Fibroblast of the aortic adventitia (primary cell): ENCODE data around the gene DPT. TPM values are rescaled to one million over a fixed set of nuclear protein-coding genes. Genes with fewer than 3 reads are reported as not detected.

Experiments
- DNase-seq: peaks from one replicate; pipeline ENCODE4 v3.0.0-alpha.2; 2010; ENCODE audit warnings: low read depth
- H3K4me3 ChIP-seq: 2 replicates; pipeline ENCODE4 v1.5.1; 2011; ENCODE audit warnings: low read depth, mild to moderate bottlenecking, control low read depth, low read length, moderate library complexity
- total RNA-seq: library from RNA; depleted of rRNA; stranded (reverse); fragments of >200 nt; gene quantifications from 2 replicates; pipeline ENCODE4 v1.2.3, GENCODE V29; 2012; ENCODE audit warnings: low replicate concordance
- TF ChIP-seq, protein P1 (sequence below): IDR thresholded peaks from 2 replicates; pipeline ENCODE4 v1.5.1; 2011; ENCODE audit warnings: mild to moderate bottlenecking, low read length, control low read depth, inconsistent platforms; ENCODE audit not compliant: insufficient read depth

DPT gene
- total RNA-seq, 1 donor: 8.8 TPM

DNA sequence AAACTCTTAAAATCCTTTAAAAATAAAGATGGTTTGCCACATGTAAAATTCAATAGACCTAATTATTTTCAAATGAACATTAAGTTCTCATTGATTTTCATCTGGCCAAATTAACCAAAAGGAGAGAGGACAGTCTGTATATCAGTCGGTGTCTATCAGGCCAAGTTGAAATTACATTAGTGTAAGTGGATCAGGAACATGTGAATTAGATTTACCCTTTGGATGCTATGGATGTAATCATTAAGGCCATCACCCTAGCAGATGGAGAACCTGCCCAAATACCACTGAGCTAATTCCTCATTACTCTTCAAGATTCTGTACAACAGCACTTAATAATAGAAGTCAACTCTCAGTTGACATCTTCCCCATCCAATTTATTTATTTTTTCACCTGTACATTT lies 29.5 kb upstream of the DPT start:
- DNase-seq: no peak
- H3K4me3 ChIP-seq: no peak overlapping the region
- TF ChIP-seq, protein P1, sequence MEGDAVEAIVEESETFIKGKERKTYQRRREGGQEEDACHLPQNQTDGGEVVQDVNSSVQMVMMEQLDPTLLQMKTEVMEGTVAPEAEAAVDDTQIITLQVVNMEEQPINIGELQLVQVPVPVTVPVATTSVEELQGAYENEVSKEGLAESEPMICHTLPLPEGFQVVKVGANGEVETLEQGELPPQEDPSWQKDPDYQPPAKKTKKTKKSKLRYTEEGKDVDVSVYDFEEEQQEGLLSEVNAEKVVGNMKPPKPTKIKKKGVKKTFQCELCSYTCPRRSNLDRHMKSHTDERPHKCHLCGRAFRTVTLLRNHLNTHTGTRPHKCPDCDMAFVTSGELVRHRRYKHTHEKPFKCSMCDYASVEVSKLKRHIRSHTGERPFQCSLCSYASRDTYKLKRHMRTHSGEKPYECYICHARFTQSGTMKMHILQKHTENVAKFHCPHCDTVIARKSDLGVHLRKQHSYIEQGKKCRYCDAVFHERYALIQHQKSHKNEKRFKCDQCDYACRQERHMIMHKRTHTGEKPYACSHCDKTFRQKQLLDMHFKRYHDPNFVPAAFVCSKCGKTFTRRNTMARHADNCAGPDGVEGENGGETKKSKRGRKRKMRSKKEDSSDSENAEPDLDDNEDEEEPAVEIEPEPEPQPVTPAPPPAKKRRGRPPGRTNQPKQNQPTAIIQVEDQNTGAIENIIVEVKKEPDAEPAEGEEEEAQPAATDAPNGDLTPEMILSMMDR: no peak

DNA sequence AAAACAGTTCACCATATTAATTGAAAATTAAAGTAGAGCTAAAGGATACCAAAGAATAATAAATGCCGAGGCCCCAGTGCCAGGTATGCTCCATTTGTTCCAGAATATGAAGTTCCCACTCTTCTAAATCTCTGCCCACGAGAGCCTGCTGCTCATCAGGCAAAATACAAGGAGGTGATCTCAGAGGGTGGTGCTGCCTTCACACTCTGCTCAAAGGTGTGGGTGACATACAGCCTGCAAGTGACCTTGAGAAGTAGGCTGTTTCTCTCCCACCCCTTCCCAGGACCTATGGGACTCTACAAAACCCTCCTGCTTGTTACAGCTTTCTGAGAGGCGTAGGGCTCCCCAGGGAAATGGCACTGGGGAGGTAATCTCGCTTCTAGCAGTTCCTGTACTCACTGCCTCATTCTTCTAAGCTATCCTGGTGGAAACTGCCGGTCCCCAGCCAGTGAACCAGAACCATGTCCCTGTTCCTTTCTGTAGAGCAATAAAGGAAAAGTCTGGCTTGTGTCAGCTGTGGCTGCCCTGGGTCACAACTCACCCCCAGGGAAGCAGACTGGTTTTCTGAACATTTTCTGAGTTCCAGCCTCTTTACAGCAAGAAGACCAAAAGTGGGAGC lies 26.9 kb upstream of the DPT start:
- no peak overlapping the region for H3K4me3 ChIP-seq
- TF ChIP-seq, protein P1: no peak
- no peak for DNase-seq

DNA sequence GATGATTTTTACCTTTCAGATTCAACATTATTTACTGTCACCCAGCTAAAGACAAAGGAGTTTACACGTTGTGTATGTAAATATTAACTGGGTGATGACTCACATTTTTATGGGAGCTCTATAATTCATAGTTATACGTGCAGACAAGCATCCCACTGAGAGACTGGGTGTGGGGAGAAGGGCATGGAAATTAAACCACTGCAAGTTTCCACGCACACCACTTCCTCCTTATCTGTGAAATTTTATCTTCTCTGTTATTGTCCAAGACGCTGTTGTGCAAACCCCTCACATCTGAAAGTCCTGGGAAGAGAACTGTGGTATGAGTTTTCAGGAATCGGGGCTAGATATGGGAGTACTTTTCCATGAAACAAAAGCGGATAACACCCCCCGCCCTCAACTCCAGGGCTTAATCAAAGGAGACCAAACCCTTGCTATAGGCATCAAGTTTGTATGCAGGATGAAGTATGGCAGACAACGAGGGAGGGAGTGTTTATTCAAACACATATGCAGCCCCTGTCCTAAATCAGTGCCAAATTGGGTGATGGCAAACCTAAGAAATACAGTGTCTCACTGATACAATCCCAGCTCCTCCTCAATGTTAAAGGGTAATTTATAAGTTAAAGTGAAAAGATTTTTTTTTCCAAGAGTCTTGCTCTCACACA lies 23.3 kb upstream of the DPT start:
- TF ChIP-seq, protein P1: no peak
- DNase-seq: peak; percentile 31
- no peak overlapping the region for H3K4me3 ChIP-seq

DNA sequence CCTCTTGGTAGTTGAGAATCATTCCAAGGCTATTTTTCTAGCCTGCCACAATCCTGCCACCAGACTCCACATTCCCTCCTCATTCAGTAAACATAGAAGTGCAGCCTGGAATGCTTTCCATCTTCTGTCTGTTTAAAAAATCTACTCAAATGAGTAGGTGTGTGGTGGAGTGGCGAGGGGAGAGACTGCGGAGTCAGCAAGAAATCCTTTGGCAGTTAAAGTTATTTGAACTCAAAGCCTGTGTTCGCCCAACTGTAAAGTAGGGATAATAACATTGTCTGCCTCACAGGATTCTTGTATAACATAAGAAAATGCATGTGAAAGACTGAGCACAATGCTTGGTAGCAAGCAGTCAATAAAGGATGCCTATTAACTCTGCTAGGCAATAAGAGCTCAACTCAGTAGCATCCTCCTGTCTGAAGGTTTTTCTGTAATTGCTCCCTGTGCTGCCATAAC lies 22.2 kb upstream of the DPT start:
- TF ChIP-seq, protein P1: no peak
- DNase-seq: no peak
- H3K4me3 ChIP-seq: no peak overlapping the region

DNA sequence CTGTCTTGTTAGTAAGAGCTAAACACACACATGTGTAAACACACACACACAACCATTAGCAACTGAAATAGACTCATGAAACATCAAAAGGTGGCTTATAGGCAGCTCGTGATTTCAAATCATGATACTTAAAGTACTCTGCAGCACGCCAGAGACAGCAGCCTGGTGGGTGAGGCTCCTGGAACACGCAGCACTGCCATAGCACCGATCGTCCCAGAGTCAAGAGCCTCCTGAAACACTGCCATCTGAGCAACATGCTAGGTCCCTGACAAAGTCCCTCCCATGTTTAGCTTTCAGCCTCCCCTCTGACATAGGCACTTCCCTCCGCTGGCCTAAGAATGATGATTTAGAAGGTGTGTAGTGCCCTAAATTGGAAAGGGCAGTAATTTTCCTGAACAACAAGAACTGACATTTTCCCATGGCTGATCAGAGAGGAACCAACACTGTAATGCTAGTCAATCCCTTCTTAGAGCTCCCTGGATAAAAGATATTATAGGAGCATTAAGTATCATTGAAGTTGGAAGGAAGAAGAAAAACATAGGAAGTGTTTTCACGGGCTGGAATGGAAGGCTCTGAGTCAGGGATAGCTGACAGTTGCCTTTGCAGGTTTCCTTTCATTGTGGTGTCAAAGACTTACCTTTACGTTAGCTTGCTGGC lies 14.1 kb upstream of the DPT start:
- TF ChIP-seq, protein P1: no peak
- no peak for DNase-seq
- H3K4me3 ChIP-seq: no peak overlapping the region

DNA sequence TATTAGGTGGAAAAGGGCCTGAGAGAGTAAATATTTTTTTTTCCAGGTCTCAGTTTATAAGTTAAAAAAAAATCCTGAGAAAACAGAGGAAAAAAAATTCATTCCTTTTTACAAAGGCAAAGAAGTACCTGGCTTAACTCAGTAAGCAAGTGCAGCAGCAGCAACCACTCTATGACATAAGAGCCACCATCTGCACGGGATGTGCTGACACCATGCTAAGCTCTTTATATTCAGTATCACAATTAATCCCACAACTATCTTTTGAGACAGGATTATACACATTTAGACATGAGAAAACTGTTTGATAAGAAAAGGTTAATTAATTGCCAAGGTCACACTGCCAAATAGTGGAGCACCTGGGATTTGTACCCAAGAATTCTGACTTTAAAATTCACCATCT lies 13.4 kb upstream of the DPT start:
- TF ChIP-seq, protein P1: no peak
- DNase-seq: no peak
- H3K4me3 ChIP-seq: no peak overlapping the region
